ENCODE measurements around the gene CENPQ. TPM values are rescaled to one million over a fixed set of nuclear protein-coding genes. Genes with fewer than 3 reads are reported as not detected.

Gene CENPQ
- total and polyA plus RNA-seq, 2 of the 8 experiments (the other 6 are each of a cell fraction or from before 2014, with no cell fraction given): 9.4 to 19.6 TPM

DNA sequence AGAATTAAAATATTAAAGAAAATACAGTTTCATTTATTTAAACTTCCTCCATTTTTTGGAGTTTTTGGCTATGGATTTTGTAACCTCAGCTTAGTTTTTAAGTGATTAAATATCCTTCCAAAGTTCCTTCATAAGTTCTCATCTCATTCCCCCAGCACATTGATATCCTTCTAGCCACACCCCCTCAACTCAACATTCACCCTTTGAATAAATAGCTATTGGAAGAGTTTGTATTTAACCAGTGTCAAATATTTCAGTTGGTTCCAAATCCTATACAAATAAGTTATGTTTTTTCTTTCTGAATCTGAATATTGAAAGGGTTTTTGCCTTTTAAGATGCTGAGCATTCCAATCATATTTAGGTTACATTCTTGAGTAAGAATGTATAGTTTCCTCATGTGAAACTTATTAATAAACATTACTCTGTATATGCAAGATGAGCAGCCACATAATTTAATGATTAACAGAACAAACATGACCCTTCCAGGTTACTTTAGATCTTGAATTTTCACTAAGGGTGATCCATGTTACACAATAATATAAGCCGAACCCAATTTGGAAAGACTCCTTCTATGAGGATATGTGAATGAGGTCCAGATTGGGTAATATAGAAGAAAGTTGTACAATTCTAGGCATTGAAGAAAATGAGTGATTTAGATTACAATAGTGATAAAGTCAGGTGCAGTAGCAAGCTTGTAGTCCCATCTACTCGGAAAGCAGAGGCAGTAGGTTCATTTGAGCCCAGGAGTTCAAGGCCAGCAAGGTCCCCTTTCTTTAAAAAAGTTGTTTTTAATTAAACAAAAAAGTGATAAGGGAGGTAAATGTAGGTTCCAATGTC is 50.2 kb downstream of the CENPQ start (continued):
- no peak for TF ChIP-seq CHD2 (IDR thresholded peaks at IDR 0.05; ENCODE audit: low read length)
- no peak for TF ChIP-seq RXRA (IDR thresholded peaks at IDR 0.05; ENCODE audit: insufficient read depth, low read depth, low read length)
- no peak for TF ChIP-seq KDM5A (IDR thresholded peaks at IDR 0.05; ENCODE audit: low read length)
- TF ChIP-seq POU5F1 (IDR thresholded peaks at IDR 0.05; ENCODE audit: low read depth, low read length): no peak
- TF ChIP-seq CBX8 (IDR thresholded peaks at IDR 0.05; ENCODE audit: borderline replicate concordance, low read depth, low read length): no peak
- TF ChIP-seq HDAC2 (IDR thresholded peaks at IDR 0.05; ENCODE audit: borderline replicate concordance in 1 of 2, low read depth in 2 of 2, low read length in 2 of 2): no peak
- TF ChIP-seq, protein P1, sequence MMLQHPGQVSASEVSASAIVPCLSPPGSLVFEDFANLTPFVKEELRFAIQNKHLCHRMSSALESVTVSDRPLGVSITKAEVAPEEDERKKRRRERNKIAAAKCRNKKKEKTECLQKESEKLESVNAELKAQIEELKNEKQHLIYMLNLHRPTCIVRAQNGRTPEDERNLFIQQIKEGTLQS (IDR thresholded peaks at IDR 0.05; ENCODE audit: insufficient read depth, low read depth, low read length): no peak
- no peak for TF ChIP-seq RAD21 (IDR thresholded peaks at IDR 0.05 in 1 of 2, conservative IDR thresholded peaks at IDR 0.05 in 1 of 2; ENCODE audit: low read depth in 2 of 2, low read length in 2 of 2)

All from H1 (cell line).